ENCODE measurements around the gene CYP2J2.

DNA sequence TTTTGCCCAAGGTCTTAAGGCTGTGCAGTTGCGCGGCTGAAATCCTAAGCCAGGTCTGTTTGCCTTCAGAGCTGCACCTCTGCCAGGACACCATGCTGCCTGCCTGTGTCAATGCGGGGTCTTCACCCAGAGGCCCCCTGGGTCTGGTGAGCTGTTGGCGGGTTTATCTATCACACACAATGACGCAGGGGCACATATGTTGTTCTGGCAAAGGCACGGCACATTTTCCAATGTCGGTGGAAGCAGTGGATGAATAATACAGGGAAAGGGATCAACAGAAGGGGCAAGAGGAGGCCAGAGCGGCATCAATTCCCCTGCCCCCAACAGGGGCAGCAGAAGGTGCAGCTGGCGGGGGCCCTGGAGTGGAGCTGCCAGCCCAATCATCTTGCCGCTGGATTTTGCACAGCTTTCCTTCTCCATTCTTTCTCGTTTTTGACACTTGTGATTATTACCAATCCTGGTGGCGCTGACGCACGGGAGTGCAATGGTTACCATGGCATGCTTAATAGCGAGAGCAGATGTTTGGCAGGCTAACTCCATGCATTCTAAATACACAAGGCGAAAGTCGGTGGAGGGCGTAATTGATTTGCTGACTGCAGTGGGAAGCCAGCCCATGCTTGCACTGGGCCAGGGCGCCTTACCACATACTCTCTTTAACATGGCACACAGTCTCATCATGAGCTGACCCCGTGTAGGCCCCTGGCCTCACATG is 45.8 kb upstream of the CYP2J2 start:
- TF ChIP-seq PATZ1 (CRISPR knock-in tag; IDR thresholded peaks at IDR 0.05; ENCODE audit: borderline replicate concordance): no peak
- no peak for TF ChIP-seq ZFP3 (CRISPR knock-in tag; IDR thresholded peaks at IDR 0.05)
- TF ChIP-seq GLIS3 (CRISPR knock-in tag; IDR thresholded peaks at IDR 0.05): no peak
- no peak for TF ChIP-seq ARNTL (CRISPR knock-in tag; IDR thresholded peaks at IDR 0.05; ENCODE audit: borderline replicate concordance, low read depth)
- TF ChIP-seq CSDC2 (CRISPR knock-in tag; IDR thresholded peaks at IDR 0.05): no peak
- no peak for TF ChIP-seq CSRNP3 (CRISPR knock-in tag; IDR thresholded peaks at IDR 0.05)
- TF ChIP-seq, protein P1, sequence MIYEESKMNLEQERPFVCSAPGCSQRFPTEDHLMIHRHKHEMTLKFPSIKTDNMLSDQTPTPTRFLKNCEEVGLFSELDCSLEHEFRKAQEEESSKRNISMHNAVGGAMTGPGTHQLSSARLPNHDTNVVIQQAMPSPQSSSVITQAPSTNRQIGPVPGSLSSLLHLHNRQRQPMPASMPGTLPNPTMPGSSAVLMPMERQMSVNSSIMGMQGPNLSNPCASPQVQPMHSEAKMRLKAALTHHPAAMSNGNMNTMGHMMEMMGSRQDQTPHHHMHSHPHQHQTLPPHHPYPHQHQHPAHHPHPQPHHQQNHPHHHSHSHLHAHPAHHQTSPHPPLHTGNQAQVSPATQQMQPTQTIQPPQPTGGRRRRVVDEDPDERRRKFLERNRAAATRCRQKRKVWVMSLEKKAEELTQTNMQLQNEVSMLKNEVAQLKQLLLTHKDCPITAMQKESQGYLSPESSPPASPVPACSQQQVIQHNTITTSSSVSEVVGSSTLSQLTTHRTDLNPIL (CRISPR knock-in tag; IDR thresholded peaks at IDR 0.05; ENCODE audit: low read depth): no peak
- TF ChIP-seq BACH2 (CRISPR knock-in tag; IDR thresholded peaks at IDR 0.05; ENCODE audit: borderline replicate concordance): no peak
- TF ChIP-seq, protein P2, sequence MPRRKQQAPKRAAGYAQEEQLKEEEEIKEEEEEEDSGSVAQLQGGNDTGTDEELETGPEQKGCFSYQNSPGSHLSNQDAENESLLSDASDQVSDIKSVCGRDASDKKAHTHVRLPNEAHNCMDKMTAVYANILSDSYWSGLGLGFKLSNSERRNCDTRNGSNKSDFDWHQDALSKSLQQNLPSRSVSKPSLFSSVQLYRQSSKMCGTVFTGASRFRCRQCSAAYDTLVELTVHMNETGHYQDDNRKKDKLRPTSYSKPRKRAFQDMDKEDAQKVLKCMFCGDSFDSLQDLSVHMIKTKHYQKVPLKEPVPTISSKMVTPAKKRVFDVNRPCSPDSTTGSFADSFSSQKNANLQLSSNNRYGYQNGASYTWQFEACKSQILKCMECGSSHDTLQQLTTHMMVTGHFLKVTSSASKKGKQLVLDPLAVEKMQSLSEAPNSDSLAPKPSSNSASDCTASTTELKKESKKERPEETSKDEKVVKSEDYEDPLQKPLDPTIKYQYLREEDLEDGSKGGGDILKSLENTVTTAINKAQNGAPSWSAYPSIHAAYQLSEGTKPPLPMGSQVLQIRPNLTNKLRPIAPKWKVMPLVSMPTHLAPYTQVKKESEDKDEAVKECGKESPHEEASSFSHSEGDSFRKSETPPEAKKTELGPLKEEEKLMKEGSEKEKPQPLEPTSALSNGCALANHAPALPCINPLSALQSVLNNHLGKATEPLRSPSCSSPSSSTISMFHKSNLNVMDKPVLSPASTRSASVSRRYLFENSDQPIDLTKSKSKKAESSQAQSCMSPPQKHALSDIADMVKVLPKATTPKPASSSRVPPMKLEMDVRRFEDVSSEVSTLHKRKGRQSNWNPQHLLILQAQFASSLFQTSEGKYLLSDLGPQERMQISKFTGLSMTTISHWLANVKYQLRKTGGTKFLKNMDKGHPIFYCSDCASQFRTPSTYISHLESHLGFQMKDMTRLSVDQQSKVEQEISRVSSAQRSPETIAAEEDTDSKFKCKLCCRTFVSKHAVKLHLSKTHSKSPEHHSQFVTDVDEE (CRISPR knock-in tag; IDR thresholded peaks at IDR 0.05): no peak
- TF ChIP-seq ISL1 (CRISPR knock-in tag; IDR thresholded peaks at IDR 0.05): no peak
- TF ChIP-seq ESRRG (CRISPR knock-in tag; IDR thresholded peaks at IDR 0.05): no peak

All from SK-N-SH treated with all-trans-retinoic acid at 6 μM for 48 hours (cell line).